ENCODE data around the gene SLCO3A1. TPM values are rescaled to one million over a fixed set of nuclear protein-coding genes. Genes with fewer than 3 reads are reported as not detected.

Gene SLCO3A1
- total RNA-seq, 1 experiment from 2014 or later: 5.9 TPM

GRCh38 chr15:92097474-92098178, 244.1 kb downstream of the SLCO3A1 start:
- peak; percentile 35 for DNase-seq (ENCODE audit: low read depth)

- DNase-seq (ENCODE audit: low read depth): no peak
Measured at GRCh38 chr15:92098869-92099268, 245.4 kb downstream of the SLCO3A1 start.

- DNase-seq (ENCODE audit: low read depth): no peak
Measured at GRCh38 chr15:92100301-92100700, 246.8 kb downstream of the SLCO3A1 start.

- no peak for DNase-seq (ENCODE audit: low read depth)
Measured at GRCh38 chr15:92100751-92101150, 247.2 kb downstream of the SLCO3A1 start.

GRCh38 chr15:92101708-92102394, 248.3 kb downstream of the SLCO3A1 start:
- no peak for DNase-seq (ENCODE audit: low read depth)

- DNase-seq (ENCODE audit: low read depth): no peak
Measured at GRCh38 chr15:92102395-92102755, 248.9 kb downstream of the SLCO3A1 start.

- no peak for DNase-seq (ENCODE audit: low read depth)
Measured at GRCh38 chr15:92104072-92104471, 250.6 kb downstream of the SLCO3A1 start.

GRCh38 chr15:92105611-92106010, 252.1 kb downstream of the SLCO3A1 start:
- no peak for DNase-seq (ENCODE audit: low read depth)

GRCh38 chr15:92107510-92107909, 254.0 kb downstream of the SLCO3A1 start:
- DNase-seq (ENCODE audit: low read depth): no peak

- no peak for DNase-seq (ENCODE audit: low read depth)
Measured at GRCh38 chr15:92109191-92109873, 255.8 kb downstream of the SLCO3A1 start.

- no peak for DNase-seq (ENCODE audit: low read depth)
Measured at GRCh38 chr15:92111291-92111690, 257.8 kb downstream of the SLCO3A1 start.

- no peak for DNase-seq (ENCODE audit: low read depth)
Measured at GRCh38 chr15:92111751-92112150, 258.2 kb downstream of the SLCO3A1 start.

- no peak for DNase-seq (ENCODE audit: low read depth)
Measured at GRCh38 chr15:92112180-92112579, 258.7 kb downstream of the SLCO3A1 start.

GRCh38 chr15:92112711-92113110, 259.2 kb downstream of the SLCO3A1 start:
- no peak for DNase-seq (ENCODE audit: low read depth)

- DNase-seq (ENCODE audit: low read depth): no peak
Measured at GRCh38 chr15:92113832-92114231, 260.3 kb downstream of the SLCO3A1 start.

GRCh38 chr15:92115834-92116233, 262.3 kb downstream of the SLCO3A1 start:
- DNase-seq (ENCODE audit: low read depth): no peak

GRCh38 chr15:92116330-92116729, 262.8 kb downstream of the SLCO3A1 start:
- no peak for DNase-seq (ENCODE audit: low read depth)

GRCh38 chr15:92117261-92117731, 263.8 kb downstream of the SLCO3A1 start:
- DNase-seq (ENCODE audit: low read depth): no peak

- DNase-seq (ENCODE audit: low read depth): peak; percentile 36
Measured at GRCh38 chr15:92118162-92118935, 264.8 kb downstream of the SLCO3A1 start.

- no peak for DNase-seq (ENCODE audit: low read depth)
Measured at GRCh38 chr15:92118936-92119325, 265.4 kb downstream of the SLCO3A1 start.

GRCh38 chr15:92120094-92120795, 266.7 kb downstream of the SLCO3A1 start:
- no peak for DNase-seq (ENCODE audit: low read depth)

All from M059J (cell line).